ENCODE results near the gene EPYC. TPM values are rescaled to one million over a fixed set of nuclear protein-coding genes. Genes with fewer than 3 reads are reported as not detected.

Gene EPYC, protein sequence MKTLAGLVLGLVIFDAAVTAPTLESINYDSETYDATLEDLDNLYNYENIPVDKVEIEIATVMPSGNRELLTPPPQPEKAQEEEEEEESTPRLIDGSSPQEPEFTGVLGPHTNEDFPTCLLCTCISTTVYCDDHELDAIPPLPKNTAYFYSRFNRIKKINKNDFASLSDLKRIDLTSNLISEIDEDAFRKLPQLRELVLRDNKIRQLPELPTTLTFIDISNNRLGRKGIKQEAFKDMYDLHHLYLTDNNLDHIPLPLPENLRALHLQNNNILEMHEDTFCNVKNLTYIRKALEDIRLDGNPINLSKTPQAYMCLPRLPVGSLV
- not detected in 2 replicates for total RNA-seq

DNA sequence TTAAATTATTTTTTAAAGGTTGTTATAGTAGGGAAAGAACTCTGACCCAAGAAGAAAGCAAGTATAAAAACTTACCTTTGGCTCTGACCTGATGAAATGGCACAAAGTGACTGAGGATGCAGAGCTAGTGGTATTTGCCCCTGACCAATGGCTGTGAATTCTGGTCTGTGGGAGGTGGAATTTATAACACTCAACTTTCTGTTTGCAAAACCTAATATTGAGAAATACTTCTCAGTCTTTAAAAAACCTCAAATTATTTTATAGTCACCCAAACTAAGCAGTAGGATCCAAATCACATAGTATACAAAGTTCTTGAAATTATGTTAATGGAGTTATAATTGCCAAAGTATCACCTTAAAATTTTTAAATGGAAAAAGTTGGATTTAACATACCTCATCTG lies at the start of gene EPYC:
TSS of gene EPYC (minus strand) at position 101 of the 400 bp plus-strand sequence. CDS start 2,407 bp downstream, outside the sequence.

DNA sequence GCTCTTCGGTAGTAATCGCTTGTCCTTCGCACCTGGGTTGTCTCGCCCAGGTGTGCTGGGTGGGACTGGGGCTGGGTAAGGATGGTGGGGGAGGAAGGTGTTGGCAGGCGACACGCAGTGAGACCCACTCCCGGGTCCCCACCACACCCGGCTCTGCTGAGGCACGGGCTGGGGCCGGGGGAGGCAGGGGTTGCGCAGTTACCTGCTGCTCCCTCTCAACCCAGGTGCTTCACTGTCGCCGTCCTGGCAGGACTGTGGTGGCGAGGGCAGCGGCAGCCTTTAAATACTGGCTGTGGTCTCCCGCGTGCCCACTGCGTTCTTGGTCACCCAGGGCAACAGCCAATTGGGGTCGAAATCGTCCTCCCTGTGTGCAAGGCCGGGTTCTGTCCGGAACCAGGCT lies 49.9 kb downstream of the EPYC start, which contains the start of gene CCER1:
TSS of gene CCER1 (minus strand) at position 256 of the 400 bp plus-strand sequence. CDS start 434 bp downstream, outside the sequence.

Other genes with a start within 250 kb of the EPYC start
- gene CCER1, start 49.8 kb downstream of the EPYC start, total RNA-seq: not detected in 2 replicates
- not detected in 2 replicates for gene KERA, start 53.1 kb upstream of the EPYC start, total RNA-seq
- 151 and 1,377 TPM in 2 replicates for gene LUM, start 106.5 kb upstream of the EPYC start, total RNA-seq
- gene DCN, start 177.8 kb upstream of the EPYC start, total RNA-seq: 131 and 1,080 TPM in 2 replicates